ENCODE data around the gene PKD2.
"Not testable (repeated sequence)": the region's sequence is repeated elsewhere in the genome, so short reads cannot be mapped to it uniquely, and the experiment has no call there.

PKD2 gene

DNA sequence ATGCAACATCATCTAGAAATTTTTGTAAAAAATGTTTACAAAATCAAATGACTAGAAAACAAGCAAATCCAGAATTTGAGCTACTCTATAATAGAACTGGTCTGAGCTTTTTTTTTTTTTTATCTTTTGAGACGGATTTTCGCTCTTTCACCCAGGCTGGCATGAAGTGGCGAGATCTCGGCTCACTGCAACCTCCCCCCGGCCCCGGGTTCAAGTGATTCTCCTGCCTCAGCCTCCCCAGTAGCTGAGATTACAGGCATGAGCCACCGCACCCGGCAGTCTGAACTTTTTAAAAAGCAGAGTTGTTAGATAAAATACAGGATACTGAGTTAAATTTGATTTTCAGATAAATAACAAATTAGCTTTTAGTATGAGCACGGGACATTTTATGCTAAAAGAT is 20.9 kb upstream of the PKD2 start:
- DNase-seq (ENCODE audit: low read depth) = no peak

GRCh38 chr4:87989765-87990164 is 17.7 kb upstream of the PKD2 start:
- DNase-seq (ENCODE audit: low read depth) = no peak

- DNase-seq (ENCODE audit: low read depth) = no peak
These were observed 12.0 kb upstream of the PKD2 start for GRCh38 chr4:87995435-87995834.

GRCh38 chr4:87999191-87999691 is 8.2 kb upstream of the PKD2 start:
- not testable (repeated sequence) for DNase-seq (ENCODE audit: low read depth)

- no peak for DNase-seq (ENCODE audit: low read depth)
These were observed 5.6 kb upstream of the PKD2 start for GRCh38 chr4:88001871-88002270.

- no peak for DNase-seq (ENCODE audit: low read depth)
These were observed 4.6 kb upstream of the PKD2 start for GRCh38 chr4:88002786-88003185.

DNA sequence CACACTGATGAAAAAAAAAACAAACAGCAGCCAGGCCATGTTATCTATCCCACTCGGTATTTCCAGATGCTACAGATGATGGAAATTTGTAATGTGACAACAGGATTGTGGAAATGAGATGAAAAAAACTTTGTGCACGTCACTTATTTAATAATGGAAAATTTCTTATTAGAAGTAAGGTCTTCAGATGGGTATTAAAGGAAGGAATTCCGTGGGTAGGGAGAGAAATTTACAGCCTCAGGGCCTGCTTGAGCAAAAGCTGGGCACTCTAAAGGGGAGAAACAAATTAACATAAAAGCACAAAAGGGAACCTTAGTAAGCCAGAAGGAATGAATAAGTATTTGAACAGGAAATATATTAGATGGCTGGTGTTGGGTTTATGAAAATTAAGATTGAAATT is 4.2 kb upstream of the PKD2 start:
- no peak for DNase-seq (ENCODE audit: low read depth)

- no peak for DNase-seq (ENCODE audit: low read depth)
These were observed 2.4 kb upstream of the PKD2 start for GRCh38 chr4:88005076-88005475.

DNA sequence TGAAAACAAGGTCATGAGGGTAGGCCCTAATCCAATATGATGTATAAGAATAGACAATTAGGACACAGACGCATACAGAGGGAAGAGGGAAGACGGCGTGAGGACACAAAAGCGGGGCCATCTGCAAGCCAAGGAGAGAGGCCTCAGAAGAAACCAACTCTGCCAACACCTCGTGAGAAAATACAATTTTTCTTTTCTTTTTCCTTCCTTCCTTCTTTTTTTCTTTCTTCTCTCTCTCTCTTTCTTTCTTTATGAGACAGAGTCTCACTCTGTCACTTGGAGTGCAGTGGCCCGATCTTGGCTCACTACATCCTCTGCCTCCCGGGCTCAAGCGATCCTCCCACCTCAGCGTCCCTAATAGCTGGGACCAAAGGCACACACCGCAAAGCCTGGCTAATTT is 1.5 kb upstream of the PKD2 start:
- DNase-seq (ENCODE audit: low read depth) = no peak

- DNase-seq (ENCODE audit: low read depth) = no peak
These were observed 505 bp upstream of the PKD2 start for GRCh38 chr4:88006956-88007303.

DNA sequence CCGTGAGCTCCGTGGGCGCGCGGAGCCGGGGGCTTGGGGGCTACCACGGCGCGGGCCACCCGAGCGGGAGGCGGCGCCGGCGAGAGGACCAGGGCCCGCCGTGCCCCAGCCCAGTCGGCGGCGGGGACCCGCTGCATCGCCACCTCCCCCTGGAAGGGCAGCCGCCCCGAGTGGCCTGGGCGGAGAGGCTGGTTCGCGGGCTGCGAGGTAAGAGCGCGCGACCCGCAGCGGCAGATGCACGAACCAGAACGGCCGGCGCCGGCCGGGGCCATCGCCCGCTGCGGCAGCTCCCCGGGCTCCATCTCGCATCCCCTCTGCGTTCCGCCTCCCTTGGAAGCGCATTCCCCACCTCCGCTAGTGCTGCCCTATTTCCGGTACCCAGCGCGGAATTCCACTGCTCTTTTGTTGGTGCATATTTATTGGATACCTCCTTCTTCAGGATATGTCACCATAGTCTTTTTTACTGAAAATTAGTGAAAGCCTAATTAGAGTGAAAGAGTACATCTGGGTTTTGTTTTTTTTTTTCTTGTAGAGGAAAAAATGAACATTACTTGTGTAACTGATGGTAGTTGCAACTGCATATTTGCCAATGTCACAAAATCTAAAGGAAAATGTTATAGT is 797 bp downstream of the PKD2 start:
- no peak for DNase-seq (ENCODE audit: low read depth)

GRCh38 chr4:88008743-88009171 is 1.3 kb downstream of the PKD2 start:
- DNase-seq (ENCODE audit: low read depth) = no peak

GRCh38 chr4:88009871-88010270 is 2.4 kb downstream of the PKD2 start:
- DNase-seq (ENCODE audit: low read depth) = no peak

GRCh38 chr4:88010966-88011365 is 3.5 kb downstream of the PKD2 start:
- DNase-seq (ENCODE audit: low read depth) = no peak

GRCh38 chr4:88012647-88013046 is 5.2 kb downstream of the PKD2 start:
- DNase-seq (ENCODE audit: low read depth) = no peak

DNA sequence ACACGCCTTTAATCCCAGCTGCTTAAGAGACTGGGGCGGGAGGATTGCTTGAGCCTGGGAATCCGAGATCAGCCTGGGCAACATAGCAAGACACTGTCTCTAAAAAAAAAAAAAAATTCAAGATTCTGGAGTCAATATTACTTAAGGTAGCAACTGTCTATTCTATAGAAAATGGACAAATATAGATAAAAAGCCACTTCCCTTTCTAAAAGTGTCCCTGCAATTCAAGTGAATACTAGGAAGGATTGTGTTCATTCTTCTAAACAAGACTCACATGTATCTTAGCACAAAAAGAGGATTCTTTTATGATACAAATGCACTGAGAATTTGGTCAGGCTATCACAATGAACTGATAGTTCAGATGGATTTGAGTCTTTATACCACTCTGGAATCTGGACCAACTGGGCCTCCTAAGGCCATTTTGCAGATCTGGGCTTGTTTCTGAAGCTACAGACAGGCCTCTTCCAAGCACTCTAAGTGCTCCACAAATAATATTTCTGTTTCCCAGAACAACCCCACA is 7.0 kb downstream of the PKD2 start:
- no peak for DNase-seq (ENCODE audit: low read depth)

DNA sequence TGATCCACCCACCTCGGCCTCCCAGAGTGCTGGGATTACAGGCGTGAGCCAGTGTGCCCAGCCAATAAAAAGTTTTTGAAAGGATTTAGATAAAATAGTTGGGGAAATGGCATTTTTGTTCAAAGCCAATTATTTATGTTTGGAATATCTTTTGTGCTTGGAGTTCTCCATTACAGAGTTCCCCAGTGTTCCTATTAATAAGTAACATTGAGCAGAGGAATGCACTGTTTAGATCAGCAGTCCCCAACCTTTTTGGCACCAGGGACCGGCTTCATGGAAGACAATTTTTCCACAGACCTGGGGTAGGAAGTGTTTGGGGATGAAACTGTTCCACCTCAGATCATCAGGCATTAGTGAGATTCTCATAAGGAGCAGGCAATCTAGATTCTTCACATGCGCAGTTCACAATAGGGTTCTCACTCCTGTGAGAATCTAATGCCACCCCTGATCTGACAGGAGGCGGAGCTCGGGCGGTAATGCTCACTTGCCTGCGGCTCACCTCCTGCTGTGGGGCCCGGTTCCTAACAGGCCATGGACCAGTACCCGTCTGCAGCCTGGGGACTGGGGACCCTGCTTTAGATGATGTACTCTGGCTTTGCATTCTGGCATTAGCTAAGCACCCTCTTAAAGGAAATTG is 8.3 kb downstream of the PKD2 start:
- DNase-seq (ENCODE audit: low read depth) = no peak

DNA sequence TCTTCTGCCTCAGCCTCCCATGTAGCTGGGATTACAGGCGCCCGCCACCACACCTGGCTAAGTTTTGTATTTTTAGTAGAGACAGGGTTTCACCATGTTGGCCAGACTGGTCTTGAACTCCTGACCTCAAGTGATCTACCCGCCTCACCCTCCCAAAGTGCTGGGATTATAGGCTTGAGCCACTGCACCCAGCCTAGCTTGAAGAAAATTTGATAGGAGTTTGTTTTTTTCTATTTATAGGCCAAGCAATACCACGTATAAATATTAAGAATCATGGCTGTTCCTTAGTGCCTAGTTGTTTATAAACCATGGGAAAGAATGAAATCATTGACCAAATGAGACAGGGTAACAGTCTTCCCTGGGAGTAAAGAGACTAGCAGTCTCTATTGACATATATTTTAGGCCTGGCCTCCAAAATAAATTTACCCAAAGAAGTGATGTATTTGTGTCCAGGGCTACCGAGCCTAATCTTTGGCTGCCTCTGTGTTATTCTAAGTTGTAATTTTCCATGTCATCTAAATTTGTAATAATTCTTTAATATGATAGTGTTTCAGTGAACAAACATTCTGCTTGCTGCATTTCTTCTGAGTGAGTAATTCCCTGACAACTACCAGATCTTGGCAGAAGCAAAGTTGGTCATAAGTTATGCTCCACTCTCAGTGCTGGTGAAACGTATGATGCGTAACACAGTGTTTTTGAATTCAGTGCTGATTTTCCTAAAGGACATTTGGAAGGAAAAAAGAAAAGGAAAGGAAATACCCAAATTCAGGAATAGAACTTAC is 10.3 kb downstream of the PKD2 start:
- no peak for DNase-seq (ENCODE audit: low read depth)

DNA sequence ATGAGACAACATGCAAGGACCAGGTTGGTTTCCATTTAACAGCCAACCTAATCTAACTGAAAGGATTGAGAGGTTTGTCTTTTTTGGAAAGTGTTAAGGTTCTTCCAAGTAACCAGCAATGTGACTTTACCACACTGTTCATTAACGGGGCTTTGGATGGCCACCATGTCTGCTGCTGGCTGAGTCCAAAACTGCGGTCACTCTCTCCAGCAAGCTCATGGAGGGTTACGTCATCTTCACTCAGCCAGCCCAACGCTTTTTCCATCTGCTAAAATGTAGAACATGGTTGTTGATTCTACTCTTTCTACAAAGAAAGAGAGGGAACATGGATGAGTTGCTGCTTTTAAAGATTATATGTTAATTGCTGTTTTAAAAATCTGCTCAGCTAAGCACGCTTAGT is 11.0 kb downstream of the PKD2 start:
- DNase-seq (ENCODE audit: low read depth) = no peak

DNA sequence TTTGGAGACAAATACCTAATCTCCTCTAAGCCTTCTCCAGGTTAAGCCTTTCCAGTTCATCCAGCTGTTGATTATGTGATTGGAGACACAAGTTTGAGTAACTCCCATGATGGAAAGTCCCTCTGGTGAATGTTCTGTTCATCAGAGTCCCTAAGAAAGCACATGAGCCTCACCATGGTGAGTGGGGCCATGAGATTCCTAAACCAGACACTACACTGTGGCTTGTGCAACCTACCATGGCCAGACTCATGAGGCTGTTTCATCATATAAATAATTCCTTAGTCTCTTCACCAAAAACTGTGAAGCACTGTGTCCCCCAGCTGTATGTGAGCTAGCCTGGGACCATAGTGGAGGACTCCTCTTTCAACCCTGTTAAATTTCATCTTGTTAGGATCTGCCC is 14.4 kb downstream of the PKD2 start:
- DNase-seq (ENCODE audit: low read depth) = no peak

DNA sequence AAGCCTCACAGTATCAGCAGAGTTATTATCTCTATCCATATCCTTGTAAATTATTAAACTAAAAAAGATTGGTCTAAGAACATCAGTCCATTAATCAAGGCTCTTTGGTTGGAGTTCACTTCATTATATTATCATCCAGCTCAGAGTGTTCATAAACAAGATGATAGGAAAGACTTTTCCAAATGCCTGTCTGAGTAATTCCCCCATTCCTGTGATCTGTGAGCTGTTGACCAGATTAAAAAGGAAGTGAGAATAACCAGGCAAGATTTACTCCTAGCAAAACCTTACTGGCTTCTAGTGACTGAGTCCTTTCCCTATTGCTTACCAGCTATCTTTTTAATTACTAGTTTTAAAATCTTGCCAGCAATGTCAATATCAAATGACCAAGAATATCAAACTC is 14.9 kb downstream of the PKD2 start:
- no peak for DNase-seq (ENCODE audit: low read depth)

DNA sequence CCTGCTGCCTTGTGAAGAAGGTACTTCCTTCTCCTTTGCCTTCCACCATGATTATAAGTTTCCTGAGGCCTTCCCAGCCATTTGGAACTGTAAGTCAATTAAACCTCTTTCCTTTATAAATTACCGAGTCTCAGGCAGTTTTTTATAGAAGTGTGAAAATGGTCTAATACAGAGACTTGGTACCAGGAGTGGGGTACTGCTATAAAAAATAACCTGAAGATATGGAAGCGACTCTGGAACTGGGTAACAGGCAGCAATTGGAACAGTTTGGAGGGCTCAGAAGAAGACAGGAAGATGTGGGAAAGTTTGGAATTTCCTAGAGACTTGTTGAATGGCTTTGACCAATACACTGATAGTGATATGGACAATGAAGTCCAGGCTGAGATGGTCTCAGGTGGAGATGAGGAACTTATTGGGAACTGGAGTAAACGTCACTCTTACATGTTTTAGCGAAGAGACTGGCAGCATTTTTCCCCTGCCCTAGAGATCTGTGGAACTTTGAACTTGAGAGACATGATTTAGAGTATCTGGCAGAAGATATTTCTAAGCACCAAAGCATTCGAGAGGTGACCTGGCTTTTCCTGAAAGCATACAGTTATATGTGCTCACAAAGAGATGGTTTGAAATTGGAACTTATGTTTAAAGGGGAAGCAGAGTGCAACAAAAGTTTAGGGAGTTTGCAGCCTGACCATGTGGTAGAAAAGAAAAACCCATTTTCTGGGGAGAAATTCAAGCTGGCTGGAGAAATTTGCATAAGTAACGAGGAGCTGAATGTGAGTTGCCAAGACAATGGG is 18.6 kb downstream of the PKD2 start:
- DNase-seq (ENCODE audit: low read depth) = not testable (repeated sequence)

Data from CMK (cell line).